NCI-H526 treated with DMSO at 0.1 percent for 48 hours (cell line): ENCODE results near the gene MMGT1.

Experiments used
- DNase-seq: peaks from one replicate; lab custom pipeline; 2025; lab: John Stamatoyannopoulos, UW

The MMGT1 gene

GRCh38 chrX:135973548-135974278, at the start of gene MMGT1:
Gene MMGT1, minus strand, starts transcription at chrX:135973988. Its CDS starts 313 bp downstream, at chrX:135973675.
- peak; percentile 85 for DNase-seq

- DNase-seq: no peak
Measured at GRCh38 chrX:136021903-136022302, 48.1 kb upstream of the MMGT1 start.

GRCh38 chrX:136021160-136021559, 47.4 kb upstream of the MMGT1 start:
- DNase-seq: no peak

GRCh38 chrX:136019226-136019625, 45.4 kb upstream of the MMGT1 start:
- DNase-seq: no peak

GRCh38 chrX:136016881-136017280, 43.1 kb upstream of the MMGT1 start:
- DNase-seq: no peak

- DNase-seq: no peak
Measured at GRCh38 chrX:136015016-136015415, 41.2 kb upstream of the MMGT1 start.

GRCh38 chrX:135988245-135988644, 14.5 kb upstream of the MMGT1 start:
- no peak for DNase-seq

GRCh38 chrX:135985973-135986310, 12.2 kb upstream of the MMGT1 start:
- no peak for DNase-seq

- DNase-seq: peak; percentile 63
Measured at GRCh38 chrX:135985157-135985972, 11.6 kb upstream of the MMGT1 start, which contains the start of gene SLC9A6. Gene SLC9A6, plus strand, starts transcription at chrX:135985435. Its CDS starts 224 bp downstream, at chrX:135985659.

GRCh38 chrX:135984791-135985156, 11.0 kb upstream of the MMGT1 start:
- no peak for DNase-seq

- DNase-seq: no peak
Measured at GRCh38 chrX:135984256-135984655, 10.5 kb upstream of the MMGT1 start.

GRCh38 chrX:135982860-135983259, 9.1 kb upstream of the MMGT1 start:
- no peak for DNase-seq

- no peak for DNase-seq
Measured at GRCh38 chrX:135981668-135982067, 7.9 kb upstream of the MMGT1 start.

- DNase-seq: no peak
Measured at GRCh38 chrX:135981010-135981409, 7.2 kb upstream of the MMGT1 start.

GRCh38 chrX:135977611-135978010, 3.8 kb upstream of the MMGT1 start:
- DNase-seq: no peak

GRCh38 chrX:135975421-135975820, 1.6 kb upstream of the MMGT1 start:
- no peak for DNase-seq

GRCh38 chrX:135974279-135974856, 580 bp upstream of the MMGT1 start:
- DNase-seq: peak; percentile 28

- DNase-seq: no peak
Measured at GRCh38 chrX:135973025-135973547, 702 bp downstream of the MMGT1 start.

GRCh38 chrX:135951291-135951690, 22.5 kb downstream of the MMGT1 start:
- no peak for DNase-seq

GRCh38 chrX:135944486-135944885, 29.3 kb downstream of the MMGT1 start:
- no peak for DNase-seq

- DNase-seq: peak; percentile 7
Measured at GRCh38 chrX:135931644-135932487, 41.9 kb downstream of the MMGT1 start.

- no peak for DNase-seq
Measured at GRCh38 chrX:135927897-135928296, 45.9 kb downstream of the MMGT1 start.
